Spleen (tissue), 13 donors: ENCODE data around the gene THOC7. TPM values are rescaled to one million over a fixed set of nuclear protein-coding genes. Genes with fewer than 3 reads are reported as not detected.

ENCODE experiments used
- DNase-seq: peaks from one replicate; pipeline ENCODE4 v3.0.0-alpha.2; 2020
- H3K27ac ChIP-seq, 8 donors: fragments of 200-600 bp; sonication (generic) in 7 of 8; 1 replicate in 4 of 8; 2 replicates in 4 of 8; pipeline versions ENCODE4 v1.5.0 to v1.8.0; 2016 to 2021; ENCODE audit warnings: inconsistent platforms in 4 of 8, mild to moderate bottlenecking in 4 of 8, moderate library complexity in 1 of 8
- H3K27me3 ChIP-seq, 7 donors: fragments of 200-600 bp; sonication (generic) in 6 of 7; replicated peaks in 1 of 7; 1 replicate in 4 of 7; 2 replicates in 3 of 7; pipeline versions ENCODE4 v1.5.0 to v1.8.0; 2016 to 2021; ENCODE audit warnings: inconsistent platforms in 3 of 7, mild to moderate bottlenecking in 1 of 7
- H3K36me3 ChIP-seq, 6 donors: fragments of 200-600 bp; sonication (generic) in 5 of 6; 1 replicate in 4 of 6; 2 replicates in 2 of 6; pipeline versions ENCODE4 v1.5.0 to v1.8.0; 2016 to 2021; ENCODE audit warnings: inconsistent platforms in 2 of 6
- H3K4me1 ChIP-seq, 6 donors: fragments of 200-600 bp; sonication (generic) in 5 of 6; 1 replicate in 3 of 6; 2 replicates in 3 of 6; pipeline versions ENCODE4 v1.5.0 to v1.8.0; 2016 to 2021; ENCODE audit warnings: inconsistent platforms in 3 of 6
- H3K4me3 ChIP-seq, 8 donors: fragments of 200-600 bp; sonication (generic) in 7 of 8; 1 replicate in 4 of 8; 2 replicates in 4 of 8; pipeline versions ENCODE4 v1.5.0 to v1.8.0; 2016 to 2021; ENCODE audit warnings: inconsistent platforms in 4 of 8, mild to moderate bottlenecking in 4 of 8, moderate library complexity in 2 of 8
- H3K9me3 ChIP-seq, 8 donors: fragments of 200-600 bp; sonication (generic) in 7 of 8; 1 replicate in 4 of 8; 2 replicates in 4 of 8; pipeline versions ENCODE4 v1.5.0 to v1.8.0; 2016 to 2021; ENCODE audit warnings: inconsistent platforms in 4 of 8
- POLR2A ChIP-seq, 3 donors: fragments of 450-650 bp; IDR thresholded peaks; one replicate each; pipeline ENCODE4 v1.5.1; 2017; ENCODE audit warnings: antibody characterized with exemption in 3 of 3, mild to moderate bottlenecking in 1 of 3
- POLR2AphosphoS5 ChIP-seq, 3 donors: sonication (generic); formaldehyde crosslinking; IDR thresholded peaks; one replicate each; pipeline ENCODE4 v1.5.1; 2017; ENCODE audit warnings: antibody characterized with exemption in 3 of 3
- WGBS, 5 donors: extraction: QIAGEN DNeasy Blood & Tissue Kit in 3 of 5; methylation state at CpG; one replicate each; pipeline versions ENCODE4 v1.1.5 to v1.1.7; 2013 to 2018; 5-methylcytosine and 5-hydroxymethylcytosine counted together
- intact Hi-C: fragments of 100-400 bp; cut with DNase I; formaldehyde crosslinking; loops from one replicate; pipeline ENCODE4 v1.15.0; 2023; ENCODE audit warnings: low total_unique reads
- long read RNA-seq, 2 donors: transcript quantifications; one replicate each; lab custom pipeline, GENCODE V29; 2026
- polyA plus RNA-seq, 3 donors: library from polyadenylated mRNA; stranded (reverse); fragments of 200-250 nt; gene quantifications; one replicate each; pipeline ENCODE4 v1.2.1, GENCODE V29; 2013
- total RNA-seq, 7 donors: library from RNA; depleted of rRNA in 3 of 7; stranded (reverse); fragments of >200 nt in 3 of 7; fragmentation: NEBNext Ultra II Directional in 4 of 7; extraction: Animal tissue kit (Norgen Biotek cat#: 25700) in 4 of 7; gene quantifications; one replicate each; pipeline versions ENCODE4 v1.1.0 to v1.2.1, GENCODE V29; 2016 to 2021
- TF ChIP-seq, protein P1 (sequence below), 11 experiments: fragments of 200-600 bp in 7 of 11; fragments of 450-650 bp in 4 of 11; sonication (generic) in 4 of 11; IDR thresholded peaks in 8 of 11; conservative IDR thresholded peaks in 3 of 11; 1 replicate in 7 of 11; 2 replicates in 4 of 11; pipeline versions ENCODE4 v1.4.0 to v1.8.0; 2016 to 2021; ENCODE audit warnings: antibody characterized with exemption in 11 of 11, inconsistent platforms in 4 of 11, mild to moderate bottlenecking in 1 of 11
- donor health status: healthy with polysubstance abuse.
- donor health status: DM: no; HTN: no; CAD: no; lungs with moderate emphysema.
- donor health status: DM: no; HTN: no; CAD: no.
- donor health status: Bipolar disorder and iron deficiency.
- donor health status: healthy.
- donor health status: DM: no; HTN: no; CAD: no.
- donor health status: DM: yes; HTN: yes; CAD: no.

Gene THOC7
- total RNA-seq, result 10 to 100 TPM; 23.8 to 42.2 (median 37.0) TPM
- 10 to 100 TPM; 68.2 to 74.6 (median 71.2) TPM for polyA plus RNA-seq
- long read RNA-seq, donor 1, transcript THOC7-201 (8 exons, 990 nt), result major isoform, 17 of 28 reads
- long read RNA-seq, donor 1, partial matches to known transcripts, result 11 of 28 reads
- long read RNA-seq, donor 1, other reads (novel, unspliced or antisense), result 0 of 28 reads
- long read RNA-seq, donor 2, transcript THOC7-204 (7 exons, 836 nt), result minor isoform, 6 of 24 reads
- long read RNA-seq, donor 2, transcript THOC7-201 (8 exons, 990 nt), result major isoform, 18 of 24 reads
- long read RNA-seq, donor 2, partial matches to known transcripts, result 0 of 24 reads
- long read RNA-seq, donor 2, other reads (novel, unspliced or antisense), result 0 of 24 reads

DNA sequence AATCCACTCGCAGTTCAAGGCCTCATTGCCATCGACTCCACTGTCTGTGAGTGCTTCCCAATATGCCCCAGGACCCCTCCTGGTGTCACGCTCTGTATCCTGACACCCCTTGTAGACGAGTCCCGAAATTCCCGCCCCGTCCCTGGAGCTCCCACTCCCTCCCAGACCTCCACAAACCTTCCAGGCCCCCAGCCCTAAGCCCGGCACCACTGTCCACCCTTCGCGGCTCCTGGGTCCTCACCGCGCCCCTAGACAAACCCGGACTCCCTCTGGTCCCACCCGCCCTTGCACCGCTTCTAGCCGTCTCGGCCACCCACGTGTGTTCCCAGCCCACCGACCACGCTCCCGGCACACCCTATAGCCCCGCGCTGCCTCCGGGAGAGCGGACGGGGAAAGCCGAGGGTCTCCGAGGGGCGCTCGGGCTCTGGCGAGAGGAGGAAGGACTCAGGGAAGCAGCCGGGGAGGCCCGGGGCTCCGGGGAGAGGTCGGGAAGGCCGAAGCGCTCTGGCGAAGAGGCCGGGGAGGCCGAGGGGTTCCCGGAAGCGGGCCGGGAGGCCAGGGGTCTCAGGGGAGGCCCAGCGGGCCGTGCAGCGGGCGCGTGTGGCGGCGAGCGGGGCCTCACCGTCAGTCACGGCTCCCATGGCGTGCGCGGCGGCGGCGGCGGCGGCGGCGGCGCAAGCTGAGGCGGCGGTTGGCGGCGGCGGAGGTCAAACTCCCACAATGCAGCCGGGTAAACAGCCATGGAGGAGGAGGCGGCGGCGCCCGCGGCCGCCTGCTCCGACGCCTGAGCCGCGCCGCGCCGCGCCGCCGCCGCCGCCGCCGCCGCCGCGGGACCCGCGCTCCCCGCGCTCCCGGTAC is at the start of gene THOC7, which contains the start of gene ATXN7:
TSS of gene THOC7 (minus strand) at position 656 of the 858 bp plus-strand sequence. CDS start at position 641, 15 bp downstream.
TSS of gene ATXN7 (plus strand) at position 718 of the 858 bp plus-strand sequence. CDS start 48,732 bp downstream, outside the sequence.
- intact Hi-C loops, result no loop called here
- H3K27ac ChIP-seq, result peak within 1 kb of the TSS; percentile 84 to 97 (median 96)
- H3K36me3 ChIP-seq, result peaks cover 0 to 6% (median 0%) of the 10 kb centered on the region in 6 donors
- WGBS, 5 donors, result 0 to 1% (median 1%) methylated on average over 37 to 98 of the region's 98 CpGs
- DNase-seq, result peak; percentile 95
- peaks cover 4 to 65% (median 27%) of the 10 kb centered on the region in 6 donors for H3K4me1 ChIP-seq
- peak within 1 kb of the TSS; percentile 84 to 97 (median 86) for H3K4me3 ChIP-seq
- no peaks in the 10 kb centered on the region for H3K9me3 ChIP-seq
- TF ChIP-seq, protein P1, sequence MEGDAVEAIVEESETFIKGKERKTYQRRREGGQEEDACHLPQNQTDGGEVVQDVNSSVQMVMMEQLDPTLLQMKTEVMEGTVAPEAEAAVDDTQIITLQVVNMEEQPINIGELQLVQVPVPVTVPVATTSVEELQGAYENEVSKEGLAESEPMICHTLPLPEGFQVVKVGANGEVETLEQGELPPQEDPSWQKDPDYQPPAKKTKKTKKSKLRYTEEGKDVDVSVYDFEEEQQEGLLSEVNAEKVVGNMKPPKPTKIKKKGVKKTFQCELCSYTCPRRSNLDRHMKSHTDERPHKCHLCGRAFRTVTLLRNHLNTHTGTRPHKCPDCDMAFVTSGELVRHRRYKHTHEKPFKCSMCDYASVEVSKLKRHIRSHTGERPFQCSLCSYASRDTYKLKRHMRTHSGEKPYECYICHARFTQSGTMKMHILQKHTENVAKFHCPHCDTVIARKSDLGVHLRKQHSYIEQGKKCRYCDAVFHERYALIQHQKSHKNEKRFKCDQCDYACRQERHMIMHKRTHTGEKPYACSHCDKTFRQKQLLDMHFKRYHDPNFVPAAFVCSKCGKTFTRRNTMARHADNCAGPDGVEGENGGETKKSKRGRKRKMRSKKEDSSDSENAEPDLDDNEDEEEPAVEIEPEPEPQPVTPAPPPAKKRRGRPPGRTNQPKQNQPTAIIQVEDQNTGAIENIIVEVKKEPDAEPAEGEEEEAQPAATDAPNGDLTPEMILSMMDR (IDR thresholded peaks at IDR 0.05 in 8 of 11, conservative IDR thresholded peaks at IDR 0.05 in 3 of 11), result no peak
- TF ChIP-seq POLR2AphosphoS5 (IDR thresholded peaks at IDR 0.05) (peak in 2 of 3 donors; percentile 63 to 72), POLR2A (IDR thresholded peaks at IDR 0.05) (no peak)
- H3K27me3 ChIP-seq, result no peaks in the 10 kb centered on the region

DNA sequence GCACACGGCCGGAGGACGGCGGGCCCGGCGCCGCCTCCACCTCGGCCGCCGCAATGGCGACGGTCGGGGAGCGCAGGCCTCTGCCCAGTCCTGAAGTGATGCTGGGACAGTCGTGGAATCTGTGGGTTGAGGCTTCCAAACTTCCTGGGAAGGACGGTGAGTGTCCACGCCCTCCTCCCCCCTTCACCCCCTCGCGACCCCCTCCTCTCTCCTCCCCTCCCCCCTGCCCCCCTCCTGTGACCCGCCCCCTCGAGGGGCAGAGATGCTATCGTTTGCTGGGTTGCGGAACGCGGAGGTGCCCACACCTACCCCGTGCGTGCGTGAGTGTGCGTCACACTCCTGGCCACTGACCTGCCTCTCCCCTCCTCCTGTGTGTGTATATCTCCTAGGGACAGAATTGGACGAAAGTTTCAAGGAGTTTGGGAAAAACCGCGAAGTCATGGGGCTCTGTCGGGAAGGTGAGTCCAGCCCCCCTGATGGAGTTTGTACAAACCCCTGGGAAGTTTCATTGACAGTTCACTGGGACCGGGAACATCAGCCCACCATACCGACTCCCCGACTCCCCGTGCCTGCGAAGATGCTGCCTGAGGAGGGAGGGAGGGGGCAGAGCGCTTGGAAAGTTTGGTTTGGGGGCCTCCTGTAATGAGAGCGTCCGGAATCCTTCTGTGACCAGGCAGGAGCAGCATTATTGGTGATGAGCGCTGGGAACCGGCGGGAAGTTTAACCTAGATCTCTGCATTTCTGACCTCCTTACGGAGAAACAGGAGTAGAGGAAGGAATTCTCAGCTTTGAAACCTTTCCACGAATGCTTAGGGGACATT is 49.4 kb upstream of the THOC7 start:
- TF ChIP-seq POLR2A (IDR thresholded peaks at IDR 0.05), result no peak
- TF ChIP-seq, protein P1 (IDR thresholded peaks at IDR 0.05 in 8 of 11, conservative IDR thresholded peaks at IDR 0.05 in 3 of 11), result peak in 1 of 11 experiments; percentile 1
- peak in 2 of 3 donors; percentile 33 to 55 for TF ChIP-seq POLR2AphosphoS5 (IDR thresholded peaks at IDR 0.05)
- Histone ChIP-seq H3K4me1 (peaks cover 28 to 73% (median 38%) of the 10 kb centered on the region in 6 donors), H3K27ac (peak overlapping the region; percentile 96 to 100 (median 99)), H3K4me3 (peak overlapping the region; percentile 30 to 85 (median 77)), H3K36me3 (peaks cover 0 to 35% (median 5%) of the 10 kb centered on the region in 6 donors), H3K9me3 (no peaks in the 10 kb centered on the region), H3K27me3 (no peaks in the 10 kb centered on the region)
- peak; percentile 91 for DNase-seq
- WGBS, 5 donors, result 11 to 29% (median 14%) methylated on average over 31 to 45 of the region's 46 CpGs
- intact Hi-C loops, result no loop called here

DNA sequence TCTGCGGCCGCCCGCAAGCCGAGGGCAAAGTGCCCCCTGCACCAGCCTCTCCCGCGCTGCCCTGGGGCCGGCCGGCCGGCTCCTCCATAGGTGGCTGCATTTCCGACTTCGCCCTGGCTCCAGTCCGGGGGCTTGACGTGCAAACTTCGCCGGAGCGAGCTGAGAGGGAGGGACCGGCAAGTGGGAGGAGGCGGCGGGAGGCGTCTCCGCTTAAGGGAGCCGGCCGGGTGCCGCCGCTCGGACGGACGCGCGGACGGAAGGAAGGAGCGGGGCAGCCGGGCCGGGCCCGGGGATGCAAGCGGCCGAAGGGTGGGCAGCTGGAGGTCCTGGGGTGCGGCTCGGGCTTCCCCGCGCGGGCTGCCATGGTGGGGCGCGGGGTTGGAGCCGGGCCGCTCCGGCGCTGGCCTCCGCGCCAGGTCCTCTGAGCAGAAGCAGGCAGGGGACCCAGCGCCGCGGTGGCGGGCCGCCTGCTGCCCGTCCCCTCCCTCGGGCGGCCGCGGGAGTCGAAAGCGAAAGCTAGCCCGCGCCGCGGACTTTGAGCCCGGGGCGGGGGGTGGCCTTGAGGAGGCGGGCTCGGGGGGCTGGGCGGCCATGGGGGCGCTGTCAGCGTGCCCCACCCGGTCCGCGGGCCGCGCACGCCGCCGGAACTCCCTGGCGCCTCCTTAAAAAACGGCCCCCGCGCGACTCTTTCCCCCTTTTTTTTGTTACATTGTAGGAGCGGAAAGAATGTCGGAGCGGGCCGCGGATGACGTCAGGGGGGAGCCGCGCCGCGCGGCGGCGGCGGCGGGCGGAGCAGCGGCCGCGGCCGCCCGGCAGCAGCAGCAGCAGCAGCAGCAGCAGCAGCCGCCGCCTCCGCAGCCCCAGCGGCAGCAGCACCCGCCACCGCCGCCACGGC is 48.5 kb upstream of the THOC7 start, which contains the start of gene SCAANT1:
TSS of gene SCAANT1 (minus strand) at position 511 of the 895 bp plus-strand sequence.
- peak; percentile 97 for DNase-seq
- 0 to 1% (median 0%) methylated on average over 24 to 115 of the region's 115 CpGs for WGBS, 5 donors
- TF ChIP-seq POLR2AphosphoS5 (IDR thresholded peaks at IDR 0.05), result peak; percentile 81 to 88 (median 85)
- TF ChIP-seq, protein P1 (IDR thresholded peaks at IDR 0.05 in 8 of 11, conservative IDR thresholded peaks at IDR 0.05 in 3 of 11), result peak in 7 of 11 experiments; percentile 5 to 39 (median 26)
- TF ChIP-seq POLR2A (IDR thresholded peaks at IDR 0.05), result peak in 1 of 3 donors; percentile 36
- Histone ChIP-seq H3K9me3 (no peaks in the 10 kb centered on the region), H3K36me3 (peaks cover 0 to 26% (median under 1%) of the 10 kb centered on the region in 6 donors), H3K27ac (peak within 1 kb of the TSS; percentile 96 to 100 (median 99)), H3K27me3 (no peaks in the 10 kb centered on the region), H3K4me3 (peak within 1 kb of the TSS; percentile 59 to 85 (median 82)), H3K4me1 (peaks cover 28 to 68% (median 38%) of the 10 kb centered on the region in 6 donors)
- intact Hi-C loops, result no loop called here
